Activated naive CD8-positive, alpha-beta T cell (primary cell): Measurements from ENCODE around the gene FBXO10.
"Not testable (repeated sequence)": the region's sequence is repeated elsewhere in the genome, so short reads cannot be mapped to it uniquely, and the experiment has no call there.

Source experiments
- H3K27ac Mint-ChIP-seq: one replicate; pipeline ENCODE4 v1.8.0; 2021; ENCODE audit warnings: mixed read lengths
- H3K27me3 Mint-ChIP-seq: one replicate; pipeline ENCODE4 v1.8.0; 2021; ENCODE audit warnings: mixed read lengths
- H3K36me3 Mint-ChIP-seq: one replicate; pipeline ENCODE4 v1.8.0; 2021; ENCODE audit warnings: mixed read lengths
- H3K4me1 Mint-ChIP-seq: one replicate; pipeline ENCODE4 v1.8.0; 2021; ENCODE audit warnings: low read depth, mixed read lengths
- H3K4me3 Mint-ChIP-seq: one replicate; pipeline ENCODE4 v1.8.0; 2021; ENCODE audit warnings: mild to moderate bottlenecking, mixed read lengths
- H3K9me3 Mint-ChIP-seq: one replicate; pipeline ENCODE4 v1.8.0; 2021; ENCODE audit warnings: low read depth, mixed read lengths

Gene FBXO10

GRCh38 chr9:37517923-37518322 lies 58.3 kb downstream of the FBXO10 start:
- no peak overlapping the region for H3K27ac Mint-ChIP-seq
- peaks cover 11% of the 10 kb centered on the region for H3K36me3 Mint-ChIP-seq
- no peaks in the 10 kb centered on the region for H3K9me3 Mint-ChIP-seq
- H3K4me1 Mint-ChIP-seq = no peaks in the 10 kb centered on the region
- H3K4me3 Mint-ChIP-seq = no peak overlapping the region
- H3K27me3 Mint-ChIP-seq = no peaks in the 10 kb centered on the region

DNA sequence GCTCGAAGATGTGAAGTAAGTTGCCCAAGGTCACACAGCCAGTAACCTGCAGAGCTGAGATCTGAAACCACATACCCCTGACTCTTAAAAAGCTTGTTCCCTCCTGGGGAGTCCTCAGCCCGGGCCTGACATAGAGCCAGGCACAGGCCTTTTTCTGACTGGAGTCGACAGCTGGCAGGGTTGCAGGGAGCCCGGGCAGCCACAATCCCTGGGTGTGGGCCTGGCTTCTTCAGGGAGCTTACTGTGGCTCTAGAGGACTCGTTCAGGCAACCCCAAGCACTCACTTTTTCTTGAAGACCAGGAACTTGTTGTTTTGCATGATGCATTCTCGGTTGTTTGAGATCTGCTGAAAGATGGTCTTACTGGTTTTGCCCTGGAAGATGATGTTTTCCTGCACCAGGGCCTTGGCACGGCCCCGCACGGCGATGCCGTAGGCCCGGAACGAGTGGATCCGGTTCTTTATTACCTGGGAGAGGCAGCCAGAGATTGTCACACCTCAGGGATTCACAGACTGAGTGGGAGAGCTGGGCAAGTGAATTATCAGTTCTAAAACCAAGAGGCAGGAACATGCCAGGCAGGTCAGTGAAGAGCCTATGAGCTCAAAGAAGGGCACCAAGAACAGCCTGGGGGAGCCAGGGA lies 60.4 kb downstream of the FBXO10 start:
- no peak overlapping the region for H3K4me3 Mint-ChIP-seq
- H3K36me3 Mint-ChIP-seq = peaks cover 7% of the 10 kb centered on the region
- no peaks in the 10 kb centered on the region for H3K9me3 Mint-ChIP-seq
- H3K27ac Mint-ChIP-seq = no peak overlapping the region
- no peaks in the 10 kb centered on the region for H3K27me3 Mint-ChIP-seq
- no peaks in the 10 kb centered on the region for H3K4me1 Mint-ChIP-seq

- no peaks in the 10 kb centered on the region for H3K9me3 Mint-ChIP-seq
- no peaks in the 10 kb centered on the region for H3K4me1 Mint-ChIP-seq
- no peak overlapping the region for H3K4me3 Mint-ChIP-seq
- no peaks in the 10 kb centered on the region for H3K27me3 Mint-ChIP-seq
- H3K27ac Mint-ChIP-seq = no peak overlapping the region
- peaks cover 5% of the 10 kb centered on the region for H3K36me3 Mint-ChIP-seq
Observed at GRCh38 chr9:37514999-37515398, 61.2 kb downstream of the FBXO10 start.

DNA sequence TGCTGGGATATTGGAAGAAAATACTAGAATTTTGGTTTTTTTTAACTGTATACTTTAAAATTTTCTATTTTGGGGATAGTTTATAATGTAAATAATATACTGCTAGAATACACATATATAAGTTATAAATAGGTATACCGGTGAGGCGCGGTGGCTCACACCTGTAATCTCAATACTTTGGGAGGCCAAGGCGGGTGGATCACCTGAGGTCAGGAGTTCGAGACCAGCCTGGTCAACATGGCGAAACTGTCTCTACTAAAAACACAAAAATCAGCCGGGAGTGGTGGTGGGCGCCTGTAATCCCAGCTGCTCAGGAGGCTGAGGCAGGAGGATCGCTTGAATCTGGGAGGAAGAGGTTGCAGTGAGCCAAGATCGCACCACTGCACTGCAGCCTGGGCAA lies 61.8 kb downstream of the FBXO10 start:
- not testable (repeated sequence) for H3K36me3 Mint-ChIP-seq, H3K27ac Mint-ChIP-seq, H3K9me3 Mint-ChIP-seq, H3K4me1 Mint-ChIP-seq, H3K4me3 Mint-ChIP-seq, H3K27me3 Mint-ChIP-seq

GRCh38 chr9:37512437-37512836 lies 63.7 kb downstream of the FBXO10 start:
- Mint-ChIP-seq H3K27ac (no peak overlapping the region), H3K9me3 (no peaks in the 10 kb centered on the region), H3K4me1 (no peaks in the 10 kb centered on the region), H3K27me3 (no peaks in the 10 kb centered on the region), H3K36me3 (peaks cover 3% of the 10 kb centered on the region), H3K4me3 (no peak overlapping the region)

- Mint-ChIP-seq H3K4me3 (no peak overlapping the region), H3K36me3 (peaks cover 3% of the 10 kb centered on the region), H3K4me1 (no peaks in the 10 kb centered on the region), H3K27me3 (no peaks in the 10 kb centered on the region), H3K27ac (no peak overlapping the region), H3K9me3 (no peaks in the 10 kb centered on the region)
Observed at GRCh38 chr9:37511016-37512010, 64.9 kb downstream of the FBXO10 start.

GRCh38 chr9:37510053-37510452 lies 66.1 kb downstream of the FBXO10 start:
- H3K36me3 Mint-ChIP-seq, H3K4me3 Mint-ChIP-seq, H3K4me1 Mint-ChIP-seq, H3K27me3 Mint-ChIP-seq, H3K27ac Mint-ChIP-seq, H3K9me3 Mint-ChIP-seq: not testable (repeated sequence)

DNA sequence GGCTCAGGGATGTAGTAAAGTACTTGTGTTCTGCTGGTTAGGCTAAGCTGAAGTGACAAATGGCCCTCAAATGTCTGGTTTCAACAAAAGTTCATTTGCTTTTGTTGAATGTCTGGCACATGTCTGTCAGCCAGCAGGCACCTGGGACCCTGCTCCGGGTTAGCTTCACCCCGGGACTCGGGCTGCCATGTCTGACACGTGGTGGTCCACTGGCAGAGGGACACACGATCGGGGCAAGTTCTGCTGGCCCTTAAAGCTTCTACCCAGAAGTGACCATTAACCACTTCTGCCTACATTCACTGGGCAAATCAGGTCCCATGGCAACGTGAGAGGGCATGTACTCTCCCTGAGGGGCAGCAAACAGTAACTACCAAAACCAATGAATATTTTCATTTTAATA lies 66.6 kb downstream of the FBXO10 start:
- H3K36me3 Mint-ChIP-seq = no peaks in the 10 kb centered on the region

GRCh38 chr9:37508834-37509206 lies 67.4 kb downstream of the FBXO10 start:
- H3K27me3 Mint-ChIP-seq = no peaks in the 10 kb centered on the region
- H3K27ac Mint-ChIP-seq = no peak overlapping the region
- H3K4me3 Mint-ChIP-seq = no peak overlapping the region
- peaks cover 2% of the 10 kb centered on the region for H3K4me1 Mint-ChIP-seq
- no peaks in the 10 kb centered on the region for H3K9me3 Mint-ChIP-seq
- peaks cover 3% of the 10 kb centered on the region for H3K36me3 Mint-ChIP-seq

More for the DNA sequence above, 66.6 kb downstream of the FBXO10 start:
- H3K27me3 Mint-ChIP-seq = no peaks in the 10 kb centered on the region
- H3K4me1 Mint-ChIP-seq = no peaks in the 10 kb centered on the region
- H3K9me3 Mint-ChIP-seq = no peaks in the 10 kb centered on the region
- H3K27ac Mint-ChIP-seq = no peak overlapping the region
- H3K4me3 Mint-ChIP-seq = no peak overlapping the region

- Mint-ChIP-seq H3K36me3 (peaks cover 3% of the 10 kb centered on the region), H3K4me3 (no peak overlapping the region)
Observed at GRCh38 chr9:37508135-37508833, 67.9 kb downstream of the FBXO10 start.

DNA sequence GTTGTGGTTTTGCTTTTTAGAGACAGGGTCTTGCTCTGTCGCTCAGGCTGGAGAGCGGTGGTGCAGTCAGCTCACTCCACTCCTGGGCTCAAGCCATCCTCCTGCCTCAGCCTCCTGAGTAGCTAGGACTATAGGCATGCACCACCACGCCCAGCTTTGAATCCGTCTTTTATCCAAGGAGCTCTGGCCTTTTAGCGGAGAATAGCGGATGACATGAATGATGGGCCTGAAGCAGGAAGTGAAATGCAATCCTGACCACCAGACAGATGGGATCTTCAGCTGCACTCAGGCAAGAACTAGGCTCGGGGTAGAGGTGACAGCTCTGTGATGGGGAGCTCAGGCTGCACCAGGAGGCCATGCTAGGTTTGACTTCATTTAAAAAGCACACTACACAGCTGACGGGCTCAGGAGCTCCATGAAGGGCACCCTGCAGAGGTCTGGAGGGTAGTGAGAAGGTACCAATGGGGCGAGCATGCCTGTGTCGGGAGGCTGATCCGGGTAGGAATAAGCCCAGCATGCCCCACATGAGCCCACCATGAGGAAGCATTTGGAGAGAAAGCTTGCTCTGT lies 68.5 kb downstream of the FBXO10 start:
- Mint-ChIP-seq H3K36me3 (peaks cover 3% of the 10 kb centered on the region), H3K9me3 (no peaks in the 10 kb centered on the region), H3K4me3 (no peak overlapping the region), H3K4me1 (peaks cover 8% of the 10 kb centered on the region), H3K27me3 (no peaks in the 10 kb centered on the region), H3K27ac (no peak overlapping the region)

More at GRCh38 chr9:37508135-37508833, 67.9 kb downstream of the FBXO10 start:
- H3K4me1 Mint-ChIP-seq = peaks cover 5% of the 10 kb centered on the region
- H3K9me3 Mint-ChIP-seq = no peaks in the 10 kb centered on the region
- H3K27ac Mint-ChIP-seq = no peak overlapping the region
- H3K27me3 Mint-ChIP-seq = no peaks in the 10 kb centered on the region

DNA sequence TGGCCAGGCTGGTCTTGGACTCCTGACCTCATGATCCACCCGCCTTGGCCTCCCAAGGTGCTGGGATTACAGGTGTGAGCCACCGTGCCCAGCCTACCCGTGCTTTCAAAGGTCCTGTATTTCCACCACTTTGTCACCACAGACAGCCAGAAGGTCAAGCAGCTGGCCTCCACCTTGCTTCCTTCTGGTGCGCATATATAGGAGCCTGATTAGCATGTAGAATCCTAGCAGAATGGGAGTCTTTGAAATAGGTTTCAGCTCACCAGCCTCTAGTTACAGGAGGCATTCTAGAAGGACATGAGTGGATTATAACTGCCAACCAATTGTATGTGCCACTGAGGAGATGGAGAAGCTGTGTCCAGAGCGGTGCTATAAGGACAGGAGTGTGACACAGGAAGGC lies 71.6 kb downstream of the FBXO10 start:
- Mint-ChIP-seq H3K4me3 (no peak overlapping the region), H3K9me3 (no peaks in the 10 kb centered on the region), H3K4me1 (peaks cover 8% of the 10 kb centered on the region), H3K36me3 (peaks cover 3% of the 10 kb centered on the region), H3K27ac (no peak overlapping the region), H3K27me3 (no peaks in the 10 kb centered on the region)

- H3K9me3 Mint-ChIP-seq = no peaks in the 10 kb centered on the region
- no peak overlapping the region for H3K4me3 Mint-ChIP-seq
- no peaks in the 10 kb centered on the region for H3K27me3 Mint-ChIP-seq
- H3K36me3 Mint-ChIP-seq = peaks cover 3% of the 10 kb centered on the region
- H3K27ac Mint-ChIP-seq = no peak overlapping the region
- peaks cover 8% of the 10 kb centered on the region for H3K4me1 Mint-ChIP-seq
Observed at GRCh38 chr9:37503736-37504135, 72.4 kb downstream of the FBXO10 start.

DNA sequence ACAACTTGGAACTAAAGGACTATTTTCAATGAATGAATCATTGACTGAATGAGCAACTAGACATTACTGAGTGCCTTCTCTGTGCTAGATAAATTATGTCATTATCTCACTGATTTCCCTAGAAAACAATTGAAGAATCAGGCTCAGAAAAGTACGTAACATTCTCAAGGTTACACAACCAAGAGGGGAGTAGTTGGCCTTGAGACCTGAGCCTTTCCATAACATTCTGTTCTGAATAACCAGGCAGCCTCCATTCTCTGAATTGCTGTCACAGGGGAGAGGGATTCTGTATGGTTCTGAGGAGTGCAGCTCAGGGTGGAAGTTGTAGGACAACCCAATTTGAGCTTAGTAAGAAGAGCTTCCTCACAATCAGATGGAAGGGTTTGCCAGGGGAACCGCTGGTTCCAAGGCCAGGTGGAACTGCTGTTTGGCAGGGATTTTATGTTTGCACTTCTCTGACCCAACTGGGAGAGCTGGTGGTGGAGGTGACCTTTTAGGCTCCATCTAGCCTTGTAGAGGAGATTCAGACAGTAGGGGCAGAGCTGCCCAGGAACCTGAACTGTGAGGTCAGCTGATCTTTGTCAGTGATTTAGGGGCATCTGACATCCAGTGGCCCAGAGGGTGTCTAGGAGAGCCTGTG lies 74.1 kb downstream of the FBXO10 start:
- H3K4me3 Mint-ChIP-seq = no peak overlapping the region

More for the DNA sequence above, 74.1 kb downstream of the FBXO10 start:
- H3K9me3 Mint-ChIP-seq = no peaks in the 10 kb centered on the region
- peaks cover 3% of the 10 kb centered on the region for H3K36me3 Mint-ChIP-seq
- no peak overlapping the region for H3K27ac Mint-ChIP-seq
- H3K27me3 Mint-ChIP-seq = no peaks in the 10 kb centered on the region
- H3K4me1 Mint-ChIP-seq = peaks cover 8% of the 10 kb centered on the region
